K562 (cell line): ENCODE results near the gene BAIAP3. TPM values are rescaled to one million over a fixed set of nuclear protein-coding genes. Genes with fewer than 3 reads are reported as not detected.

Source experiments
- ETV6 ChIP-seq, 3 experiments: fragments of 150-350 bp in 1 of 3; sonication (generic) in 1 of 3; formaldehyde crosslinking in 1 of 3; IDR thresholded peaks; 2 replicates each; pipeline versions ENCODE4 v1.6.1 to v1.8.0; 2014 to 2022; ENCODE audit warnings: borderline replicate concordance in 2 of 3, low read depth in 2 of 3, antibody characterized with exemption in 1 of 3, low read length in 1 of 3, mild to moderate bottlenecking in 1 of 3, missing genetic modification reagents in 1 of 3
- GTF2E2 ChIP-seq: fragments of 200-800 bp; sonication (Bioruptor generic); IDR thresholded peaks from 2 replicates; pipeline ENCODE4 v1.6.1; 2016; ENCODE audit warnings: missing genetic modification characterization, missing compliant biosample characterization
- HNRNPUL1 ChIP-seq: fragments of 200-400 bp; formaldehyde crosslinking; IDR thresholded peaks from 2 replicates; pipeline ENCODE4 v1.6.1; 2017; ENCODE audit warnings: low read length
- MBD2 ChIP-seq: sonication (generic); IDR thresholded peaks from 2 replicates; pipeline ENCODE4 v1.6.1; 2016; ENCODE audit warnings: low read depth, borderline replicate concordance
- MTA2 ChIP-seq: fragments of 450-650 bp; IDR thresholded peaks from 2 replicates; pipeline ENCODE4 v1.6.1; 2016; ENCODE audit warnings: low read depth
- NFRKB ChIP-seq: fragments of 450-650 bp; IDR thresholded peaks from 2 replicates; pipeline ENCODE4 v1.6.1; 2016; ENCODE audit warnings: low read depth
- NR2C2 ChIP-seq, 2 experiments: fragments of 200-800 bp in 1 of 2; sonication (Bioruptor generic) in 1 of 2; sonication (generic) in 1 of 2; formaldehyde crosslinking in 1 of 2; IDR thresholded peaks; 2 replicates each; pipeline versions ENCODE4 v1.6.1 to v1.8.0; 2016 to 2022; ENCODE audit warnings: mild to moderate bottlenecking in 1 of 2, missing compliant biosample characterization in 1 of 2, missing genetic modification characterization in 1 of 2, missing genetic modification reagents in 1 of 2
- NR2F6 ChIP-seq: fragments of 450-650 bp; formaldehyde crosslinking; IDR thresholded peaks from 2 replicates; pipeline ENCODE4 v1.4.0; 2020; ENCODE audit warnings: mild to moderate bottlenecking
- RBBP5 ChIP-seq: fragments of 200-600 bp; sonication (generic); IDR thresholded peaks from 2 replicates; pipeline ENCODE4 v1.6.1; 2012; ENCODE audit warnings: borderline replicate concordance, mild to moderate bottlenecking, low read length, control low read depth, inconsistent platforms; ENCODE audit not compliant: insufficient read depth, poor library complexity, severe bottlenecking
- TAF9B ChIP-seq: fragments of 450-650 bp; IDR thresholded peaks from 2 replicates; pipeline ENCODE4 v1.6.1; 2018; ENCODE audit warnings: mild to moderate bottlenecking; ENCODE audit not compliant: partially characterized antibody
- ZEB2 ChIP-seq: fragments of 450-650 bp; IDR thresholded peaks from 2 replicates; pipeline ENCODE4 v1.6.1; 2016
- ZNF77 ChIP-seq: fragments of 250-450 bp; sonication (Bioruptor Pico); IDR thresholded peaks from 2 replicates; pipeline ENCODE4 v1.5.0; 2020
- polyA plus RNA-seq, 8 experiments: library from polyadenylated mRNA; depleted of rRNA in 4 of 8; stranded (reverse) in 5 of 8; unstranded in 3 of 8; fragments of >200 nt; fragmentation: Nextera tagmentation in 2 of 8; fragmentation: Illumina TruSeq in 1 of 8; extraction: Ambion mirVana in 2 of 8; extraction: Trizol in 1 of 8; gene quantifications; 2 replicates each; pipeline versions ENCODE4 v1.2.1 to v1.2.3, GENCODE V29; 2011 to 2014; ENCODE audit warnings: inconsistent platforms in 1 of 8, missing spikeins in 1 of 8
- total RNA-seq, 7 experiments: library from RNA; depleted of rRNA in 6 of 7; stranded (reverse); fragments of >200 nt in 6 of 7; fragmentation: Illumina TruSeq in 2 of 7; extraction: Trizol in 2 of 7; gene quantifications; 2 replicates each; pipeline versions ENCODE4 v1.2.1 to v1.2.3, GENCODE V29; 2011 to 2021; ENCODE audit warnings: low replicate concordance in 1 of 7
- TF ChIP-seq, protein P1 (sequence below): fragments of 150-350 bp; IDR thresholded peaks from 2 replicates; pipeline ENCODE4 v1.6.1; 2014; ENCODE audit warnings: low read depth, mild to moderate bottlenecking, low read length, borderline replicate concordance
- TF ChIP-seq, protein P2 (sequence below): fragments of 250-450 bp; sonication (Bioruptor Pico); IDR thresholded peaks from 2 replicates; pipeline ENCODE4 v1.8.0; 2021; ENCODE audit warnings: moderate library complexity, mild to moderate bottlenecking, inconsistent platforms
- TF ChIP-seq, protein P3 (sequence below): fragments of 250-450 bp; sonication (Bioruptor Pico); IDR thresholded peaks from 2 replicates; pipeline ENCODE4 v1.5.0; 2021; ENCODE audit warnings: mild to moderate bottlenecking, moderate library complexity

The BAIAP3 gene
- total and polyA plus RNA-seq, 9 of the 15 experiments (the other 6 are each of a cell fraction or from before 2014, with no cell fraction given) = 0.03 to 4.5 (median 0.57) TPM; not detected in 1

DNA sequence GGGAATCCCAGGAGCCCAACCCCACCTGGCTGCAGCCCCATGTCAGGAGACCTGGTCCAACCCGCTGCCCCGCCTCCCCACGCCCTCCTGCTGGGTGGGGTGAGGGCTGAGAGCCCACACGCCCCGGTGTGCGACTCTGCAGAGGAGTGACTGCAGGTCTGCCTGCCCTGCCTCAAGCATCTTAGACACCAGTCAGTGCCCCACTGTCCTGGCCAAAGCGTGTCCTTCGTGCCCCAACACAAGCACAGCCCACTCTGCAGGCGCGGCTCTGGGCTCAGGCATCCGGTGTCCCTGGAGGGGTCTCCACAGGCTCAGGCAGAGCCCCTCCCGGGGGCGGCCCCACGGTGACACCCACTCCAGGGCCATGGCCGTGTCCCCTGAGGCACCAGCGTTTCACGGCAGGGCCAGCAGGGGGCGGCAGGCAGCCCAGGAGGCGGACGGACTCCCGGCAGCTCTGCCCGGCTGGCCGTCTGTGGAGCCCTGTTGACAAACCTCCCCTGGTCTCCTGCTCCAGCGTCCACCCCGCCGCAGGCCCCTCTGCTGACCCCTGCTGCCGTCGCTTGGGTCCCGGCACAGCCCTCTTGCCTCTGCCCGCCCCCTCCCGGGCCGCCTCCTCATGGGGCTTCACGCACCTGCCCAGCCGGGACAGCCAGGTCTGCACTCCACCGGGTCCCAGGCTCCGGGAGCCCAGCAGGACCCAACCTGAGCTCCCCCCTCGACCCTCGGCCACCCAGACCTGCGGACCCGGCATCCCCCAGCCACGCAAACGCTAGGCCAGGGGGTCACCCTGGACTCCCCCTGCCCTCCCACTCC lies 32.6 kb upstream of the BAIAP3 start (continued):
- TF ChIP-seq, protein P1, sequence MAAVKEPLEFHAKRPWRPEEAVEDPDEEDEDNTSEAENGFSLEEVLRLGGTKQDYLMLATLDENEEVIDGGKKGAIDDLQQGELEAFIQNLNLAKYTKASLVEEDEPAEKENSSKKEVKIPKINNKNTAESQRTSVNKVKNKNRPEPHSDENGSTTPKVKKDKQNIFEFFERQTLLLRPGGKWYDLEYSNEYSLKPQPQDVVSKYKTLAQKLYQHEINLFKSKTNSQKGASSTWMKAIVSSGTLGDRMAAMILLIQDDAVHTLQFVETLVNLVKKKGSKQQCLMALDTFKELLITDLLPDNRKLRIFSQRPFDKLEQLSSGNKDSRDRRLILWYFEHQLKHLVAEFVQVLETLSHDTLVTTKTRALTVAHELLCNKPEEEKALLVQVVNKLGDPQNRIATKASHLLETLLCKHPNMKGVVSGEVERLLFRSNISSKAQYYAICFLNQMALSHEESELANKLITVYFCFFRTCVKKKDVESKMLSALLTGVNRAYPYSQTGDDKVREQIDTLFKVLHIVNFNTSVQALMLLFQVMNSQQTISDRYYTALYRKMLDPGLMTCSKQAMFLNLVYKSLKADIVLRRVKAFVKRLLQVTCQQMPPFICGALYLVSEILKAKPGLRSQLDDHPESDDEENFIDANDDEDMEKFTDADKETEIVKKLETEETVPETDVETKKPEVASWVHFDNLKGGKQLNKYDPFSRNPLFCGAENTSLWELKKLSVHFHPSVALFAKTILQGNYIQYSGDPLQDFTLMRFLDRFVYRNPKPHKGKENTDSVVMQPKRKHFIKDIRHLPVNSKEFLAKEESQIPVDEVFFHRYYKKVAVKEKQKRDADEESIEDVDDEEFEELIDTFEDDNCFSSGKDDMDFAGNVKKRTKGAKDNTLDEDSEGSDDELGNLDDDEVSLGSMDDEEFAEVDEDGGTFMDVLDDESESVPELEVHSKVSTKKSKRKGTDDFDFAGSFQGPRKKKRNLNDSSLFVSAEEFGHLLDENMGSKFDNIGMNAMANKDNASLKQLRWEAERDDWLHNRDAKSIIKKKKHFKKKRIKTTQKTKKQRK = no peak
- TF ChIP-seq MBD2 (no peak), TAF9B (no peak), NR2F6 (CRISPR knock-in tag) (no peak), ZNF77 (CRISPR knock-in tag) (no peak), ETV6 (IDR thresholded peaks at IDR 0.05; ENCODE audit: borderline replicate concordance in 1 of 2, low read depth in 2 of 2, low read length in 1 of 2) (no peak), ETV6 (CRISPR knock-in tag; IDR thresholded peaks at IDR 0.05; ENCODE audit: borderline replicate concordance) (no peak), HNRNPUL1 (no peak), NR2C2 (CRISPR knock-in tag; IDR thresholded peaks at IDR 0.05) (no peak), NR2C2 (tag; IDR thresholded peaks at IDR 0.05) (no peak), ZEB2 (no peak), RBBP5 (no peak), MTA2 (no peak), GTF2E2 (no peak), NFRKB (no peak)
- TF ChIP-seq, protein P2, sequence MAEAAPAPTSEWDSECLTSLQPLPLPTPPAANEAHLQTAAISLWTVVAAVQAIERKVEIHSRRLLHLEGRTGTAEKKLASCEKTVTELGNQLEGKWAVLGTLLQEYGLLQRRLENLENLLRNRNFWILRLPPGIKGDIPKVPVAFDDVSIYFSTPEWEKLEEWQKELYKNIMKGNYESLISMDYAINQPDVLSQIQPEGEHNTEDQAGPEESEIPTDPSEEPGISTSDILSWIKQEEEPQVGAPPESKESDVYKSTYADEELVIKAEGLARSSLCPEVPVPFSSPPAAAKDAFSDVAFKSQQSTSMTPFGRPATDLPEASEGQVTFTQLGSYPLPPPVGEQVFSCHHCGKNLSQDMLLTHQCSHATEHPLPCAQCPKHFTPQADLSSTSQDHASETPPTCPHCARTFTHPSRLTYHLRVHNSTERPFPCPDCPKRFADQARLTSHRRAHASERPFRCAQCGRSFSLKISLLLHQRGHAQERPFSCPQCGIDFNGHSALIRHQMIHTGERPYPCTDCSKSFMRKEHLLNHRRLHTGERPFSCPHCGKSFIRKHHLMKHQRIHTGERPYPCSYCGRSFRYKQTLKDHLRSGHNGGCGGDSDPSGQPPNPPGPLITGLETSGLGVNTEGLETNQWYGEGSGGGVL (CRISPR knock-in tag) = no peak
- TF ChIP-seq, protein P3, sequence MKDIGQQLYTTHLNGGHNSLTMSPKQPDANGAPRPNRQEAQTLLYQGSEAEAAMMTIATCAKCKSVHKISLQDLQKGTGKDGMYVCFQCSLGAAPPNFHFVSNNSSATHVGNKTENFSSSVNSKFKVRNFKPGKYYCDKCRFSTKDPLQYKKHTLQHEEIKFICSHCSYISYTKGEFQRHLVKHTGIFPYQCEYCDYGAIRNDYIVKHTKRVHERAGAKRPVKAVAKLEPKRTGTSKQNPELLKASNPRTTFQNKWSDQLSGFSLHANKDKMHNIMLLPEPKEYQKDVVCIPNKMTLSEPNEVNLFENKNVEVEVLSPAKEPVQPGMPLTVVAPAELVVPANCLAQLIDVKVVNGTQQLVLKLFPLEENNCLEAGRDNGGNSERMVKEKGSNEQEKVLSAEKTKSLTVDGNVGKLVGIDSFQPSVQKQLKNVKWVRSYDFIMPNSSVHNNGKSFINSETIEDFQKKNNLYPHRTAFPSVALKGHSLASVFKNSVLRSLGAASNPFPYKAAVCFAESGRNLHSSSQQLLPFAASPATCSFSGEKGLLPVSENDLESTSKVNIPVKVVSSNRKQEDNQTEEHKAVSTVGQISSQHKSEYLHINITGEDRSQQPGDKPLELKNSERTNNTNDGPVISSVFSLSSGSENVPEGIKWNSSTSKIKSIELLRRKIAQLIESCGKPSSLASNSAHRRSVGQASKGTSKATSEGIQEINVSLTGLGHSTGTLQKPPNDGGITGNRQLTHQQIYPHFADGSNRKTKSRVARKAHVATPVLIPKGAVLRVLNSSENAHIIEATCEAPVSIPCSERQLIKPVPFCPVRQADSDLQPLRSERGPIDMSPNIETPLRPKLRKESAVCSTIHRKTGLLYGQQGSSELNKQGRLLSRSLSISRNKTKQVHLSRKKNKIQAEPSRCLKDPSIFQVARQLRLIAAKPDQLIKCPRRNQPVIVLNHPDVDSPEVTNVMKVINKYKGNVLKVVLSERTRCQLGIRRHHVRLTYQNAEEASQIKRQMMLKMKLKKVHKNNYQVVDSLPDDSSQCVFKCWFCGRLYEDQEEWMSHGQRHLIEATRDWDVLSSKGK (CRISPR knock-in tag) = no peak
